ENCODE measurements around the gene SERPINB1.

The SERPINB1 gene

GRCh38 chr6:2795956-2796355 is 45.7 kb downstream of the SERPINB1 start:
- no peak for DNase-seq (ENCODE audit: extremely low read depth, low read depth)
- TF ChIP-seq, protein P1, sequence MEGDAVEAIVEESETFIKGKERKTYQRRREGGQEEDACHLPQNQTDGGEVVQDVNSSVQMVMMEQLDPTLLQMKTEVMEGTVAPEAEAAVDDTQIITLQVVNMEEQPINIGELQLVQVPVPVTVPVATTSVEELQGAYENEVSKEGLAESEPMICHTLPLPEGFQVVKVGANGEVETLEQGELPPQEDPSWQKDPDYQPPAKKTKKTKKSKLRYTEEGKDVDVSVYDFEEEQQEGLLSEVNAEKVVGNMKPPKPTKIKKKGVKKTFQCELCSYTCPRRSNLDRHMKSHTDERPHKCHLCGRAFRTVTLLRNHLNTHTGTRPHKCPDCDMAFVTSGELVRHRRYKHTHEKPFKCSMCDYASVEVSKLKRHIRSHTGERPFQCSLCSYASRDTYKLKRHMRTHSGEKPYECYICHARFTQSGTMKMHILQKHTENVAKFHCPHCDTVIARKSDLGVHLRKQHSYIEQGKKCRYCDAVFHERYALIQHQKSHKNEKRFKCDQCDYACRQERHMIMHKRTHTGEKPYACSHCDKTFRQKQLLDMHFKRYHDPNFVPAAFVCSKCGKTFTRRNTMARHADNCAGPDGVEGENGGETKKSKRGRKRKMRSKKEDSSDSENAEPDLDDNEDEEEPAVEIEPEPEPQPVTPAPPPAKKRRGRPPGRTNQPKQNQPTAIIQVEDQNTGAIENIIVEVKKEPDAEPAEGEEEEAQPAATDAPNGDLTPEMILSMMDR (IDR thresholded peaks at IDR 0.05; ENCODE audit: low read depth, low read length): no peak

DNA sequence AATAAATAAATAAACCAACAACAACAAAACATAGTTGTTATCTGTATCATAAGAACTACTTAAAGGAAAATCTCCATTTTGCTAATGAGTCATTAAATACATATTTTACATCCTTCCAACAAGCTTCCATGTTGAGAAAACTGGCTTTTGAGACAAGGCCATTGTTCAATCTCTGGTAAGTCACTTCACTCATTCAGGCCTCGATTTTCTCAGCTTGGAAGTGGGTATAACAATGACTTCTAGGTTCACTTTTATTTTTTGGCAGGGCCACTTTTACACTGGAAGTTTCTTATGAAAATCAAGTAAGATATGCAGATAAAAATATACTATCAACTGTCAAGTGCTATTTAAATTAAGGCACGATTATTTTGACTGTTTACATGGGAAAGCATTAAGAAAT is 46.5 kb downstream of the SERPINB1 start:
- TF ChIP-seq, protein P1 (IDR thresholded peaks at IDR 0.05; ENCODE audit: low read depth, low read length): no peak
- DNase-seq (ENCODE audit: extremely low read depth, low read depth): no peak

GRCh38 chr6:2794171-2794730 is 47.4 kb downstream of the SERPINB1 start:
- DNase-seq (ENCODE audit: extremely low read depth, low read depth): no peak
- TF ChIP-seq, protein P1 (IDR thresholded peaks at IDR 0.05; ENCODE audit: low read depth, low read length): no peak

DNA sequence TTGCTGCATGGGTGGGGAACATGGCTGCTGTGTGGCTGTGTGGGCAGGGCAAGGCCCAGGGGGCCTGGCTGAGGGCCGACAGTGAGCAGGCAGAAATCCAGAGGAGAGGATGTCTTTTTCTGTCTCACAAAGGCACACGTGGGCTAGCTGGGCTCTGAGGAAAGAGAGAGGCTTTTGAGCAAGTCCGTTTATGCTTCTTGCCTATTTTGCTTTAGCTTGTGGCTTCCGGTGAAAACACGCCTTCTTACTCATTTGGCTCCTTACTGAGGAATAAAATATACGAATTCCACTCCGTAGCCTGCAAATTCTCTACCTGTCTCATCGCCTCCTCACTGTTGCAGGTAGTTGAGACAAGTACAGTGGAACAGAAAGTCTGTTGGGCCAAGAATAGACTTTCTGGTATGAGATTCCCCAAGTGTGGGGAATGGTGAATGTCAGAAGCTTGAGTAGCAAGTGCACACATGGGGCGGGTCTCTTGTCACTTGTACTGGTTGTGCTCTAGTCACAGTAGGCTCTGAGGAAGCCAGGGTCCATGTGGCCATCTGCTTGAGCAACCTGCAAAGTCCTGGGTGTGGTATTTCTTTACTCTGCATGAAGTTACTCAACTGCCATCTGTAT is 48.0 kb downstream of the SERPINB1 start:
- TF ChIP-seq, protein P1 (IDR thresholded peaks at IDR 0.05; ENCODE audit: low read depth, low read length): no peak
- DNase-seq (ENCODE audit: extremely low read depth, low read depth): no peak

- no peak for DNase-seq (ENCODE audit: extremely low read depth, low read depth)
- TF ChIP-seq, protein P1 (IDR thresholded peaks at IDR 0.05; ENCODE audit: low read depth, low read length): no peak
These were observed 49.1 kb downstream of the SERPINB1 start for GRCh38 chr6:2792330-2793110.

GRCh38 chr6:2791450-2791974 is 50.2 kb downstream of the SERPINB1 start:
- DNase-seq (ENCODE audit: extremely low read depth, low read depth): no peak
- TF ChIP-seq, protein P1 (IDR thresholded peaks at IDR 0.05; ENCODE audit: low read depth, low read length): no peak
